GM12801 (cell line): Measurements from ENCODE around the gene RBM15B.

Source experiments
- CTCF ChIP-seq: IDR thresholded peaks from one replicate; pipeline ENCODE4 v1.5.1; 2011; ENCODE audit warnings: control low read depth; ENCODE audit not compliant: insufficient read length; ENCODE audit errors: extremely low read depth

The RBM15B gene

GRCh38 chr3:51354731-51355615, 36.1 kb upstream of the RBM15B start:
- no peak for TF ChIP-seq CTCF

GRCh38 chr3:51355891-51356578, 35.0 kb upstream of the RBM15B start:
- TF ChIP-seq CTCF: no peak

GRCh38 chr3:51357856-51358255, 33.2 kb upstream of the RBM15B start:
- no peak for TF ChIP-seq CTCF

GRCh38 chr3:51358981-51359380, 32.1 kb upstream of the RBM15B start:
- TF ChIP-seq CTCF: no peak

GRCh38 chr3:51360806-51361205, 30.3 kb upstream of the RBM15B start:
- no peak for TF ChIP-seq CTCF

GRCh38 chr3:51361746-51362145, 29.3 kb upstream of the RBM15B start:
- no peak for TF ChIP-seq CTCF

- TF ChIP-seq CTCF: no peak
These were observed 28.6 kb upstream of the RBM15B start for GRCh38 chr3:51362476-51362875.
